Left hindlimb (tissue), 1 donor: ENCODE results near the gene TMEM179.
"Not testable (repeated sequence)": the region's sequence is repeated elsewhere in the genome, so short reads cannot be mapped to it uniquely, and the experiment has no call there.

Source experiments
- DNase-seq: peaks from one replicate; pipeline ENCODE4 v3.0.0-alpha.2; 2018

Gene TMEM179

DNA sequence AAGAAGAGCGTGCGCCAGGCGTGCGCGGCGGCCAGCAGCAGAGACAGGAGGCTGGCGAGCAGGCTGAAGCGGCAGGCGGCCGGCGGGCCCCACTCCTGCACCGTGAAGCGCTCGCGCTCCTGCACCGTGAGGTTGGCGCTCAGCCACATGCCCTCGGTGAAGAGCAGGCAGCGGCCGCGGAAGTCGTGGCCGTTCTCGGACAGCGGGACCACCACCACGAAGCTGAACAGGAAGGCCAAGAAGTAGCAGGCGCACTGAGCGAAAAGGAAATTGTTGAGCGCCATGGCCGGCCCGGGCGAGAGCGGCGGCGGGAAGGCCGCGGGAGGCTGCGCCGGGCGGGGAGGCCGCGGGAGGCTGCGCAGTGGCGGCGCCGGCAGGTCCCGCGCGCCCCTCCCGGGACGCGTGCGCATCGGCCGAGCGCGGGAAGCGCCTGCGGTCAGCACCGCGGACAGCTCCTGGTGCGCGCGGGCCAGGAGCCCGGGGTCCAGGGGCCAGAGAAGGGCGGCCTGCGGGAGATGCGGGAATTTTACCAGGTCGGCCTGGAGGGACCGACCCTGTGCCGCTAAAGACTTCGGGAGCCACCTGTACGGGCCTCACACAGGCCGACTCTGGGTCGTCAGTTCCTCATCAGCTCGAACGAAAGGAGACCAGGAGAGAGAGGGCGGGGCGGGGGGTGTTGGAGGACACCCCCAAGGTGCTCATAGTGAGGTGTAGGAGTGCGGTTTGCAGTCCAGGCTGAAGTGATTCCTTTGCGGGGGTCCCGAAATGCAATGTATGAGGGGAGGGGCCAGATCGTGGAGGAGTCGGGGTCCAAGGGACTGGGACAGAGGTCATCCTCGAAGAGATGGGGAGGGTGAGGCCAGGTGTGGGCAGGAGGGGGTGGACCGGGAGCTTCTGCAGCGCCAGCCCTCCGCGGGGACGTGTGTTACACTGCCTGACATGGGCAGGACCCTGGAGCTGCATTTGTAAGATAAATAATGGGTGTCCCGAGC is at the start of gene TMEM179:
Gene TMEM179 (minus strand): TSS at position 315 of the 992 bp plus-strand sequence. CDS start 31 bp downstream, at position 284.
- no peak for DNase-seq

GRCh38 chr14:104654119-104654518 is 49.5 kb upstream of the TMEM179 start:
- DNase-seq = no peak

- not testable (repeated sequence) for DNase-seq
Observed at GRCh38 chr14:104653130-104653920, 48.8 kb upstream of the TMEM179 start.

DNA sequence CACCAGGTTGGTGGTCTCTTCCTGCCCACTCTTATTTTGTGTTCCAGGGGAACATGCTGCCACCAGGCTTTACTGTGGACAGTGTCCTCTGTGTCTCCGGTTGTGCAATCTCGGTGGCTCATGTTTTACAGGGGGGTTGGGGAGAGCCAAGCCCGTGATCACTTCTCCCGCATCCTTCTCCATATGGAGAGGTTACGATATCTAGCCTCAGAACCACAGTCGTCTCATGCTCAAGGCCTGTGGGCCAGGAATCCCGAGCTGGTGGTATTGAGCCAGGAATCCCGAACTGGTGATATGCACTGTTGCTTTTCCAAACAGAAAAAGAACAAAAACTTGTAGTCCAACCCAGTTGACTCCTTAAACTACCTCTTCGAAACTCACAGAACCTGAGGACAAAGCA is 47.8 kb upstream of the TMEM179 start:
- DNase-seq = no peak

DNA sequence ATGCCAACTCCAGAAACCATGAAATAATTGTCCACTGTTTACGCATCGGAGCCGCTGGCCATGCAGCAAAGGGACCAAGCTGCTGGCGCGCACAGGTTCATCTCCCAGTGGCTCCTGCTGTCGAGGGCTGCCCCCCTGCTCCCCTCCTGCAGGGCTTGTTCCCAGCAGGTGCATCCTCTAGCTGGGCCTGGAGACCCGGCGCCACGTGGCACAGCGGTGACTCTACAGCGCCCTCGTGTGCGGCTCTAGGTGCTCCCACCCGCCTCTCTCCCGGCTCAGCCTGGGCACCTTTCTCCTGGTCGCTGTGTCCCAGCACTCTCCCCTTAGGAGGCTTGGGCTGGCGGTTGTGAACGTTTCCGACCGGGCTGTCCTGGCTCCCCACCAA is 47.3 kb upstream of the TMEM179 start:
- DNase-seq = no peak

DNA sequence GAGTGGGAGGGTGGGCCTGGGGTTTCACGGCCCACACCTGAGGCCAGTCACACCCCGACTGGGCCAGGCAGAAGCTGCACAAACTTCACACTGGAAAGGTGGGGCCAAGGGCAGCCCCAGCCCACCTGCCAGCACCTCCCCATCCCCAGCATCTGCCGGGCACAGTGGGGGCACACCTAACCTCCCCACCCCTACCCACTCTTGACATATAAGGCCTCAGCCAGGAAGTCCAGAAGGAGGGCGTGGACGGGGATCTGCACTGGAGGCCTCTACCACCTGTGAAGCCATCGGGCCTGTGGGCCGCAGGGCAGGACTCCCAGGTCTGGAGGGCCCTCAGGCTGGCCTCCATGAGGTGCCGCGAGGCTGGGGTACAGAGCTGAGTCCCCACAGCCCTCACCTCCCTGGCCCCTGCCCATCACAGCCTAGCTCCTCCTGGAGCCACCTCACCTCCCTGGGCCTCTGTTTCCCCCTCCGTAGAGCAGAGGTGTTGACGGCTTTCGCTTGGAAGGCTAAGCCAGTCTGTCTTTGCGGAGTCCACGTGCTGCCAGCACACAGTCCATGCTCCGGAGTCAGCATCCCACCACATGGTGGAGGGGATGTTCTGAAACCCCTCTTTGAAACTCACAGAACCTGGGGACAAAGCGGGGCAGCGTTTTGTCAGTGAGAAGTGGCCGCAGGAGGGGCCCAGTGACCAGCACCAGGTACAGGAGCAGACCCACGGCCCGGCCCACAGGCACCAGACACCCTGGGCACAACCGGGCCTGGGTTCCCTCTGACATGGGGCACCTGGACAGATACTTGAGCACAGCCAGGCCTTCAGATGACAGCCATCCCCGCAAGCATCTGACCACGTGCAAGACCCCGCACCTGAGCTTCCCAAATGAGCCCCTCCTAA is 46.7 kb upstream of the TMEM179 start:
- DNase-seq = no peak

DNA sequence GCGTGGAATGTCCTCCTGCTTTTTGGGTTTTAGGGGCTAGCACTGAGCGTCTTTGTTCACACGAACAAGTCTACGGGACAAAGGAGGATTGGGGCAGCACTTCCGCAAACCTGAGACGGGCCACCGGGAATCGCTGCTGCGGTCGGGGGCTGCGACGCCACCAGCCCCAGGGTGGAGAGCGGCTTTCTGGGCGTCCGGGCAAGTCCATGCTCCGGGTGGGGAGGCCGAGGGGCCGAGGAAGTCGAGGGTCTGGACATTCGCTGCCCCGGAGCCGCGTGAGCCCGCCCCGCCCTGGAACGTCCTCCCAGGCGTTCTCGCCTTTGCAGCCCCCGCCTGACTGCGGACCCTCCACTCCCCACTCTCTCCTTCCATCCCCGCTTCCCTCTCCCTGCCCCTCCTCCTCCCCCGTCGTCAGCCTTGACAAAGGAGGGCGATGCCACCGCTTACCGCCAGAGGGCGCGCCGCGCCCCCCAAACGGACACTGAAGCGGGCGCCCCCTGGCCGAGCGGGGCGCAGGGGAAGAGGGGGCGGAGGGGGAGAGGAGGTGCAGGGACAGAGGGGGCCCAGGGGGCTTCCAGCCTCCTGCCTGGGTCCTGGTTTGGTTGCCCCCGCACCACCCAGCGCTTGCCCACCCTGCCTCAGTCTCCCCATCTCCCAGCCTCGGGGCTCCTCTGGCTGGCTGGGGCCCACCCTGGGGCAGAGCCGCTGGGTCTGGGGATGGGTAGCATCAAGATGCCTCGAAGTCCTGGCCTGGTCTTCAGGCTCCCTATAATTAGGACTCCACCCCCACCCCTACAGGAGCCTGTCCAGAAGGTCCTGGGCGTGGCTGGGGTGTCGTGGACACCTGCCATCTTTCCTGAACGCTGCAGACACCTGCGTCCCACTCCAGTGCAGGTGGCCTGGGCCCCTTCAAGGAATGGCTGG is 45.7 kb upstream of the TMEM179 start:
- peak; percentile 81 for DNase-seq

- DNase-seq = no peak
Observed at GRCh38 chr14:104647467-104648043, 43.0 kb upstream of the TMEM179 start.

DNA sequence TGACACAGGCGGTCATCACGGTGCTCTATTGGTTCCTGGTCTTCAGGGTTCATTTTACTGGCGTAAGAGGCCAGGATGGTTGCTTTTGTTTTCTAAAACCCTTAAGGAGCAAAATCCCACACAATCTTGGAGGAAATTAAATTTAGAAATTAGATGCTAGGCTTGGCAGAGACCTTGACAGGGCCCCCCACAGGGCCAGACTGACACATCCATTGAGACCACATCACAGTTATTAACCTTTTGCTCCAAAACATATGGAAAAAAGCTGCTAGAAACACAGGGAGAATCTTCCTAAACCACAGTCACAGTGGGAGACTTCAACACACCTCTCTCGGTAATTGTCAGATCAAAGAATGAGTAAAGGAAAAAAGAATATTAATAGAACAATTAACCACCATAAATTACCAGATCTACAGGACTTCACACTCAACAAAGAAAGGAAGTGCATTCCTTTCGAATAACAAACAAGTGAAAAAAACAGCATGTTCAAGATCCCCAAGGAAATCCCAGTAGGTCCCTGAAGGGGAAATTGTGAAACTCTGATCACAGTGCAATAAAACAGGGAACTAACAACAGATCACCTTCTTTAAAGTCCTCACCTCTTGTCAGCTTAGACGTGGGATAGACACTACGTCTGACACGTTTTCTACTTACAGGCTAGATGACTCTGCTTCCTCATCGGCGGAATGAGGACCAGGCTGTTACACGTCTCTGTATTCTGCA is 40.2 kb upstream of the TMEM179 start:
- no peak for DNase-seq

DNA sequence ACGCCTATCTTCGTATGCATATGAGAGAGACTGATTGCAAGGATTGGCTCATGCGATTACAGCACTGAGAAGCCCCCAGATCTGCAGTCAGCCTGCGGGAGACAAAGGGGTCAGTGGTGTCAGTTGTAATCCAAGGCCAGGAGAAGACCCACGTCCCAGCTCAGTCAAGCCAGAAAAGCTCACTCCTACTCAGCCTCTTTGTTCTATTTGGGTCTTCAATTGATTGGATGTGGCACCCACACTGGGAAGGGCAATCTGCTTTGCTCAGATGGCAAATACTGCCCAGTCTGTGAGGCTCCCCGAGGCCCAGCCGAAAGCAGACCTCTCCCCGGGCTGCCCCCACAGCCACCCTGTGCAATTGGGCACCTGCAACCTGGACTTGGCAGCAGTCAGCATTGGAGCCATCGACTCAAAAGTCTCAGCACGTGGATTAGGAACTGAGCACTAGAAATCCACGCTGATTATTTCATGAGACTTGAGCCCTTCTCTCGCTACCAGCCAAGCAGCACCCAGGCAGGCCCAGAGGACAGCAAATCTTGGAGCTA is 39.6 kb upstream of the TMEM179 start:
- DNase-seq = no peak

GRCh38 chr14:104643306-104643705 is 38.7 kb upstream of the TMEM179 start:
- no peak for DNase-seq

GRCh38 chr14:104642540-104642868 is 37.9 kb upstream of the TMEM179 start:
- no peak for DNase-seq

- no peak for DNase-seq
Observed at GRCh38 chr14:104641753-104642539, 37.4 kb upstream of the TMEM179 start.

GRCh38 chr14:104640681-104641080 is 36.1 kb upstream of the TMEM179 start:
- DNase-seq = no peak

GRCh38 chr14:104639885-104640548 is 35.4 kb upstream of the TMEM179 start:
- DNase-seq = peak; percentile 71

GRCh38 chr14:104639471-104639870 is 34.9 kb upstream of the TMEM179 start:
- no peak for DNase-seq

- DNase-seq = no peak
Observed at GRCh38 chr14:104638927-104639450, 34.4 kb upstream of the TMEM179 start.

DNA sequence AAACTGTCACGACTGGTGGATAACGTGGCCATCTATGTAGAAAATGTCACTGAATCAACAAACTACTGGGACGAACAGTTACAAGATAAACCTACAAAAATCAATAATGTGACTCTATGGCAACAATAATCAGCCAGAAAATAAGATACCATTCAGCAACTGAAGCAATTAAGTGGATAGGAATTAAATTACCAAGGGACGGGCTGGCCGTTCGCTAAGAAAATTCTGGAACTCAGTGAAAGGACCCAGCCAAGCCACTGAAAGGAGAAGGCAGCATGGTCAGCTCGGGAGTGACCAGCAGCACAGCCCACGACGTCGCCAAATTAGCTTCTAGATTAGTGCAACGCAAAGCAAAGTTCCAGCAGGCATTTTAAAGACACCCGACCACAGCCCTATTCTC is 33.6 kb upstream of the TMEM179 start:
- no peak for DNase-seq
